HCT116 (cell line): ENCODE data around the gene SHKBP1. TPM values are rescaled to one million over a fixed set of nuclear protein-coding genes. Genes with fewer than 3 reads are reported as not detected.

Source experiments
- ATAC-seq: fragments of 200-7000 bp; cut with Tn5 transposase; 2 replicates; pipeline ENCODE4 v1.9.1; 2020; ENCODE audit warnings: mild to moderate bottlenecking, moderate library complexity
- BruUV-seq: library from RNA; stranded (reverse); fragments of 400-500 nt; replicated peaks from 2 replicates; lab custom pipeline; 2021; lab: Mats Ljungman, UMichigan
- CTCF ChIA-PET: fragments of 300-600 bp; sonication (Branson Sonifier 250); formaldehyde crosslinking; loops from one replicate; lab custom pipeline; 2021; ENCODE audit warnings: antibody characterized with exemption; lab: Charles Lee
- POLR2A ChIA-PET: fragments of 300-600, 350-600 bp; sonication (Branson Sonifier 250); formaldehyde crosslinking; loops from one replicate; lab custom pipeline; 2021; ENCODE audit warnings: antibody characterized with exemption; lab: Charles Lee
- RAD21 ChIA-PET, 2 experiments: fragments of 300-600 bp; sonication (Branson Sonifier 250); formaldehyde crosslinking; loops; one replicate each; lab custom pipeline; 2023; ENCODE audit warnings: low total read pairs in 2 of 2; ENCODE audit not compliant: uncharacterized antibody in 2 of 2, unreplicated experiment in 2 of 2, low non-redundant PET in 1 of 2; lab: Charles Lee
- DNase-seq: peaks from one replicate; pipeline ENCODE4 v3.0.0-alpha.2; 2010; ENCODE audit warnings: low read depth, low spot score
- H2AFZ ChIP-seq: fragments of 200-600 bp; shearing (Covaris generic), sonication (generic); 2 replicates; pipeline ENCODE4 v1.6.1; 2017; ENCODE audit warnings: low read depth, mixed run types, mixed read lengths, antibody characterized with exemption, low read length; ENCODE audit not compliant: poor library complexity, severe bottlenecking
- H3K27ac ChIP-seq: 2 replicates; pipeline ENCODE4 v1.5.1; 2012; ENCODE audit warnings: low read depth, low read length
- H3K27me3 ChIP-seq: fragments of 200-600 bp; sonication (generic); 2 replicates; pipeline ENCODE4 v1.6.1; 2016; ENCODE audit warnings: mixed run types, low read length, mixed read lengths; ENCODE audit not compliant: insufficient read depth
- H3K36me3 ChIP-seq, 2 experiments: fragments of 200-500 bp in 1 of 2; fragments of 200-600 bp in 1 of 2; sonication (Bioruptor generic) in 1 of 2; sonication (generic) in 1 of 2; 2 replicates each; pipeline versions ENCODE4 v1.5.1 to v1.6.1; 2014 to 2016; ENCODE audit warnings: low read length in 2 of 2, inconsistent platforms in 1 of 2, mixed read lengths in 1 of 2, mixed run types in 1 of 2; ENCODE audit not compliant: insufficient read depth in 2 of 2, control insufficient read depth in 1 of 2
- H3K4me1 ChIP-seq, 2 experiments: fragments of 200-600 bp in 1 of 2; sonication (generic) in 1 of 2; 2 replicates each; pipeline versions ENCODE4 v1.5.1 to v1.6.1; 2012 to 2017; ENCODE audit warnings: low read length in 2 of 2, inconsistent platforms in 1 of 2, mild to moderate bottlenecking in 1 of 2, mixed read lengths in 1 of 2, mixed run types in 1 of 2, moderate library complexity in 1 of 2; ENCODE audit not compliant: insufficient read depth in 2 of 2, control insufficient read depth in 1 of 2
- H3K4me2 ChIP-seq: fragments of 200-600 bp; sonication (generic); 2 replicates; pipeline ENCODE4 v1.6.1; 2017; ENCODE audit warnings: mixed run types, low read length, mixed read lengths
- H3K4me3 ChIP-seq, 2 experiments: fragments of 200-600 bp in 1 of 2; sonication (generic) in 1 of 2; replicated peaks in 1 of 2; 2 replicates each; pipeline ENCODE4 v1.5.1; 2011 to 2016; ENCODE audit warnings: low read length in 2 of 2, control low read depth in 1 of 2, low read depth in 1 of 2, mild to moderate bottlenecking in 1 of 2, mixed read lengths in 1 of 2, mixed run types in 1 of 2
- H3K79me2 ChIP-seq: fragments of 200-600 bp; sonication (generic); 2 replicates; pipeline ENCODE4 v1.6.1; 2017; ENCODE audit warnings: mild to moderate bottlenecking, mixed run types, low read length, moderate library complexity, mixed read lengths; ENCODE audit not compliant: insufficient read depth
- H3K9ac ChIP-seq: fragments of 200-600 bp; sonication (generic); 2 replicates; pipeline ENCODE4 v1.6.1; 2016; ENCODE audit warnings: low read length, mixed read lengths
- H3K9me2 ChIP-seq: fragments of 200-600 bp; sonication (generic), shearing (Covaris generic); 2 replicates; pipeline ENCODE4 v1.6.1; 2017; ENCODE audit warnings: mixed run types, mild to moderate bottlenecking, moderate library complexity; ENCODE audit not compliant: insufficient read depth
- H3K9me3 ChIP-seq, 2 experiments: fragments of 200-500 bp in 1 of 2; fragments of 200-600 bp in 1 of 2; sonication (Bioruptor generic) in 1 of 2; sonication (generic) in 1 of 2; 2 replicates each; pipeline ENCODE4 v1.6.1; 2014 to 2017; ENCODE audit warnings: low read length in 2 of 2, mixed read lengths in 2 of 2, inconsistent platforms in 1 of 2, low read depth in 1 of 2, mild to moderate bottlenecking in 1 of 2, mixed run types in 1 of 2, moderate library complexity in 1 of 2; ENCODE audit not compliant: control insufficient read depth in 1 of 2, insufficient read depth in 1 of 2
- H4K20me1 ChIP-seq: fragments of 200-600 bp; sonication (generic), shearing (Covaris generic); 2 replicates; pipeline ENCODE4 v1.6.1; 2017; ENCODE audit warnings: mixed run types, mild to moderate bottlenecking, moderate library complexity; ENCODE audit not compliant: insufficient read depth
- EGR1 ChIP-seq: IDR thresholded peaks from 2 replicates; pipeline ENCODE4 v1.6.1; 2012; ENCODE audit warnings: low read depth
- EZH2 ChIP-seq: fragments of 200-600 bp; sonication (generic); IDR thresholded peaks from 2 replicates; pipeline ENCODE4 v1.6.1; 2017; ENCODE audit warnings: antibody characterized with exemption, mixed run types
- JUND ChIP-seq: IDR thresholded peaks from 2 replicates; pipeline ENCODE4 v1.6.1; 2012
- POLR2A ChIP-seq: IDR thresholded peaks from 2 replicates; pipeline ENCODE4 v1.7.0; 2011; ENCODE audit warnings: borderline replicate concordance; ENCODE audit not compliant: insufficient read depth, insufficient read length; ENCODE audit errors: extremely low read depth
- RAD21 ChIP-seq: IDR thresholded peaks from 2 replicates; pipeline ENCODE4 v1.6.1; 2012; ENCODE audit warnings: low read depth, mild to moderate bottlenecking
- TCF7L2 ChIP-seq: IDR thresholded peaks from 2 replicates; pipeline ENCODE4 v1.7.0; 2011; ENCODE audit warnings: borderline replicate concordance, inconsistent platforms; ENCODE audit not compliant: insufficient read depth, insufficient read length; ENCODE audit errors: extremely low read depth
- YY1 ChIP-seq: IDR thresholded peaks from 2 replicates; pipeline ENCODE4 v1.6.1; 2011; ENCODE audit warnings: low read length, low read depth, moderate library complexity, mild to moderate bottlenecking; ENCODE audit not compliant: insufficient replicate concordance; ENCODE audit errors: extremely low read depth
- intact Hi-C: fragments of 100-400 bp; cut with micrococcal nuclease; formaldehyde crosslinking; loops from 2 replicates; pipeline ENCODE4 v1.10.0; 2022
- total RNA-seq: library from RNA; stranded (reverse); gene quantifications from one replicate; pipeline ENCODE4 v1.2.1, GENCODE V29; 2021; ENCODE audit not compliant: unreplicated experiment

The SHKBP1 gene
- total RNA-seq, 1 experiment from 2014 or later = 97.4 TPM

DNA sequence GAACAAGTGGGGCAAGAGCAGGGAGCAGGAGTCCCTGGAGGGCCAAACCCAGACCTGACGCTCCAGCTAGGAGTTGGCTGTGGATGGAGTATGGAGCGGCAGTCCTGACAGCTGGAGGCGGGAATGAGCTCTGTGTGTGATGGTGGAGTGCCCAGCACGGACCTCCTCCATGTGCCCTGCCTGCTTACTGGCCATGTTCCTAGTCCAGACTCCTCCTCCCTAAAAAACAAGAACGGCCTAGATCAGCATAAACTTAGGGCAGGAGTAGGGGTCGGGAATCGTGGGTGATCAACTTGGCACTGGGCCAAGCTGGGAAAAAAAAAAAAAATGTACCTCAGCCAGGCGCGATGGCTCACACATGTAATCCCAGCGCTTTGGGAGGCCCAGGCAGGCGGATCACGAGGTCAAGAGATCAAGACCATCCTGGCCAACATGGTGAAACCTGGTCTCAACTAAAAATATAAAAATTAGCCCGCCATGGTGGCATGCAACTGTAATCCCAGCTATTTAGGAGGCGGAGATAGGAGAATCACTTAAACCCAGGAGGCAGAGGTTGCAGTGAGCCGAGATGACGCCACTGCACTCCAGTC lies 54.0 kb downstream of the SHKBP1 start:
- H2AFZ ChIP-seq = no peak overlapping the region
- RAD21 ChIA-PET = no interaction called here
- POLR2A ChIA-PET = no interaction called here
- no peaks in the 10 kb centered on the region for H4K20me1 ChIP-seq
- CTCF ChIA-PET = interaction anchor here (0.6 to 1.0 kb wide), 3 partner anchors 60 to 629 kb away, joined by 3 to 4 read pairs (median 3); no protein-coding TSS in a partner anchor
- H3K4me1 ChIP-seq = peaks cover 2 to 15% of the 10 kb centered on the region in 2 experiments; a peak in 2 of 4 replicates
- no peak for ATAC-seq
- no TSS peak for BruUV-seq
- no peak for TF ChIP-seq YY1
- TF ChIP-seq POLR2A = no peak
- TF ChIP-seq TCF7L2 = no peak
- no peaks in the 10 kb centered on the region for H3K9me2 ChIP-seq
- no peak overlapping the region for H3K4me3 ChIP-seq
- no peak overlapping the region for H3K4me2 ChIP-seq
- DNase-seq = no peak
- H3K27ac ChIP-seq = no peak overlapping the region
- no peaks in the 10 kb centered on the region for H3K9me3 ChIP-seq
- H3K79me2 ChIP-seq = no peaks in the 10 kb centered on the region
- peaks cover 13 to 17% of the 10 kb centered on the region in 2 experiments; a peak in 3 of 4 replicates for H3K36me3 ChIP-seq
- no peak overlapping the region for H3K9ac ChIP-seq
- no peaks in the 10 kb centered on the region for H3K27me3 ChIP-seq
- intact Hi-C loops = no loop called here

DNA sequence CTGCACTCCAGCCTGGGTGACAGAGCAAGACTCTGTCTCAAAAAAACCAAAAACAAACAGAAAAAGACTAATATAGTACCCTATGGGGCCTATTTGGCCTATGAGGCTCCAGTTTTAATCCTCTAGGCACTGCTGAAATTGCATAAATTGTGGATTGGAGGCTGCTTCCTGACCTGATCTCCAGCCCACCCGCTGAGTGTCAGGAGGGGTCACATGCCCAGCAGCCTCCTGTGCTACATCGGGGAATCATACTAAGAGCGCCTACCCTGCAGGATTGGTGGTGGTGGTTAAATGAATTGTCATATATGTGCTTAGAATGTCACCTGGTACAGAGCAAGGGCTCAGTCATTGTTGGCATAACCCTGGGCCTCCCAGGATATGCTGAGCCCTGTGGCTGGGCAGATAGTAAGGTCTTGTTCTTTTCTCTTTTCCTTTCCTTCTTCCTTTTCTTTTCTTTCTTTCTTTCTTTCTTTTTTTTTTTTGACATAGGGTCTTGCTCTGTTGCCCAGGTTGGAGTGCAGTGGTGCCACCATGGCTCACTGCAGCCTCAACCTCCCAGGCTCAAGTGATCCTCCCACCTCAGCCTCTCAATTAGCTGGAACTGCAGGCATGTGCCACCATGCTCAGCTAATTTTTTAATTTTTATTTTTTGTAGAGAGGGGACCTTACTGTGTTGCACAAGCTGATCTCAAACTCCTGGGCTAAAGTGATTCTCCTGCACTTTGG lies 55.8 kb downstream of the SHKBP1 start:
- H3K36me3 ChIP-seq = peaks cover 4 to 9% of the 10 kb centered on the region in 2 experiments; a peak in 1 of 4 replicates
- no peak overlapping the region for H3K4me3 ChIP-seq
- no peak overlapping the region for H3K27ac ChIP-seq
- no peak overlapping the region for H3K9ac ChIP-seq
- no peaks in the 10 kb centered on the region for H4K20me1 ChIP-seq
- DNase-seq (no peak), ATAC-seq (no peak)
- BruUV-seq = no TSS peak
- H3K9me3 ChIP-seq = no peaks in the 10 kb centered on the region
- H3K9me2 ChIP-seq = no peaks in the 10 kb centered on the region
- no peaks in the 10 kb centered on the region for H3K79me2 ChIP-seq
- intact Hi-C loops = no loop called here
- ChIA-PET RAD21 (no interaction called here), CTCF (interaction anchor here (4.2 kb wide), 1 partner anchor 13 kb away, joined by 50 read pairs; no protein-coding TSS in a partner anchor), POLR2A (interaction anchor here (0.7 kb wide), 1 partner anchor 12 kb away, joined by 3 read pairs; no protein-coding TSS in a partner anchor)
- no peak overlapping the region for H3K4me2 ChIP-seq
- no peaks in the 10 kb centered on the region for H3K27me3 ChIP-seq
- no peak overlapping the region for H2AFZ ChIP-seq
- no peak for TF ChIP-seq RAD21
- TF ChIP-seq EZH2 = no peak
- TF ChIP-seq EGR1 = no peak
- TF ChIP-seq JUND = no peak
- peaks cover 2 to 24% of the 10 kb centered on the region in 2 experiments; a peak in 2 of 4 replicates for H3K4me1 ChIP-seq
